ENCODE data around the gene FARSB.
"Not testable (repeated sequence)": the region's sequence is repeated elsewhere in the genome, so short reads cannot be mapped to it uniquely, and the experiment has no call there.

FARSB gene

DNA sequence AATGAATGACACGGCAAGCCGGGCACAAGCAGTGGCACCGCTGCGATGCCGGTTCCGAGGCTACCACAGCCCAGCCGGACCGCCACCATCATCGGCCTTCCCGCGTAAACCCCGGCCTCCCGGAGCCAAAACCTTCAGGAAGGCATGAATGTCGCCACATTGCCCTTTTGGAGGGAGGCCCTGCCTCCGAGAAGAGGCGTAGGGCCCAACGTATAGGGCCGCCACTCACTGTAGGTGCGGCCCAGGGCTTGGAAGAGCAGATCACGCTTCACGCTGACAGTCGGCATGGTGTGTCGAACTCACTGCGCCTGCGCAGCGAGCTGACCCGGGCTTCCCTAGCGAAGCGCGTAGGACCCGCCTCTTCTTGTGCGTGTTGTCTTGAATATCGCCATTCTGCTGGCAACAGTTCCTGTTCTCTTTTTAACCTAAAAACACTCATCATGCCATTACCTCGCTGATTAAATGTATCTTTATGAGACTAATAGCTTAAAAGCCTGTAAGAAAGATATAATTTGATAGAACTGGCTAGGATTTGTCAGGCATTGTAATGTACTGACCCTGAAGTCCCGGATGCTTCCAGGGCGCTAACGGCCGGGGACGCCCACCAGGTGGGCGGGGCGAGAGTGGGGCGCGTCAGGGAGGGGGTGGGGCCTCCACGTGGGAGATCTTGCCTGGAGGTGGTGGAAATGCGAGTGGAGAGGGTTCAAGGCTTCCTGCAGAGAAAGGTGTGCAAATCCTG is at the start of gene FARSB:
Gene FARSB, minus strand, starts transcription at position 306 of the 739 bp plus-strand sequence. Its CDS starts 19 bp downstream, at position 287.
- DNase-seq = peak; percentile 90

DNA sequence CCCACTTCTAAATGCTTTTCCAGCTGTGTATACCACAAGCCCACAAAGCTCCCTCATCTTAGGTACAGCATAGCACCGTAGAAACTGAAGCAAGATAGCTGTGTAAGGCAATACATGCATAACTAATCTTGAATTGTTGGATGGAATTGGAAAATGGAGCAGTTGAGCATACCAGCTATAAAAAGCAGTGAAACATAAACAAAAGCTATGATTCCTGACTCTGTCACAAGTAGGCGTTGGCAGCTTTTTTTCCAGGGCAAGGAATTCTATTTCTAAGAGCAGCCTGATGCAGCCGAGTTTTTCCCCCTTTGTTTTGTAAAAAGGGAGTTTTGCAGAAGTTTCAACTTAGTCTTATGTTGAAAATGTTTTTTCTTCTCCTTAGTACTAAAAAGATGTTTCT is 48.0 kb upstream of the FARSB start:
- no peak for DNase-seq

DNA sequence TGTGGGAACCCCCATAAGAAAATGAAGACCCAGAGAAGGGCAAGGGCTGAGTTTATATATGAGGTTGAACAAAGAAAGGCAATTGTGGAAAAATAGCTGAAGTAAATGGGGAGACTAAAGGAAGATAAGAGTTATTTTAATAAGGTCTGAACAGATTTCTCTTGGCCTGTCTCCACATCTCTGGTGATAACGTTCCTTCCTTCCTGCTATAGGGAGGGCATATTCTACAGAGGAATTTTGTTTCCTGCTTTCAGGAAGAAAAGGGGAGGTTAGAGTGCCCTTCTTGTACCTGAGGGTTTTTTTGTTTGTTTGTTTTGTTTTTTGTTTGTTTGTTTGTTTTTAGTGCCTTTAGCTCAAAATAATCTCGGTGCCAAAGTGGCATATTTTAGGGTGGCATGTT is 47.2 kb upstream of the FARSB start:
- DNase-seq = no peak

DNA sequence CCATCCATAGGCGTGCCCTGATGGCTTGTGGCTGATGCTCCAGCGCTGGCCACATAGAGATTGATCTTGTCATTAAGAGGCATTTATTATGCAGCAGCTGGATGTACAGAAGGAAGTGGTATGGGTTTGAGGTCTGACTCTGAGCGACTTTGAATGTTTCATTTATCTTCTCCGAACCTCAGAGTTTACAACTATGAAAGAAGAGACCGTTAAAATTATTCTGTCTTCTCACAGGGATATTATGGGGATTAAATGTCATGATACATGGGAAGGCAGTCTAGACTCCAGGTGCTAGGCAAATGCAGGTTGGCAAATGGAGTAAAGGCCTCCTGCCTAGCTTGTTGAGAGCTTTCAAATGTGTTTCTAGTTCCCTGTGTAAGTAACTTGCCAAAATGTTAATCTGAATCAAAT is 45.8 kb upstream of the FARSB start:
- DNase-seq = no peak

DNA sequence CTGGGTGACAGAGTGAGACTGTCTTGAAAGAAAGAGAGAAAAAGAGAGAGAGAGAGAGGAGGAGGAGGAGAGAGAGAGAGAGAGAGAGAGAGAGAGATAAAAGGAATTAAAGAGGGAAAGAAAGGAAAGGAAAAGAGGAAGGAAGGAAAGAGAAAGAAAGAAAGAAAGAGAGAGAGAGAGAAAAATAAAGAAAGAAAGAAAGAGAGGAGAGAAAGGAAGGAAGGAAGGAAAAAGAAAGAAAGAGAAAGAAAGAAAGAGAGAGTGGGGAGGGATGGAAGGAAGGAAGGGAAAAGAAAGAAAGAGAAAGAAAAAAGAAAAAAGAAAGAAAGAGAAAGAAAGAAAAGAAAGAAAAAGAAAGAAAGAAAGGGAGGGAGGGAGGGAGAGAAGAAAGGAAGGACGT is 45.3 kb upstream of the FARSB start:
- no peak for DNase-seq

DNA sequence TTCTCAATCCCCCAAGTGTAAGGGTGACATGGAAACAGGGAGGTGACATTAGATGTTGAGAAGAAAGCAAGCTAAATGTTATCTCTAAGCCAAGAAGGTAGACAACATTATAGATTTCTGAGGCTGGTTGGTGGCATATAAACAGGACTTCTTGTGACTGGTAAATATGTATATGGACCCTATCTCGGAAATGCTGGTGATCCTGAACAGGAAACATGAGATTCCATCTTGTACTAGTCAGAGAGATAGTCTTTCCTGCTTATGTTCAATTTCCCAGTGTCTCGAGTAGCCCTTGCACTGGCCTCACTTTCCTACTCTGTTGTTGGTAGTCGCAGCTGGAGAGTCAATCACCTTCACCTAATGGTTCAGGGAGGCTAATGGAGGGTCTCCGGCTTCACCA is 42.4 kb upstream of the FARSB start:
- no peak for DNase-seq

DNA sequence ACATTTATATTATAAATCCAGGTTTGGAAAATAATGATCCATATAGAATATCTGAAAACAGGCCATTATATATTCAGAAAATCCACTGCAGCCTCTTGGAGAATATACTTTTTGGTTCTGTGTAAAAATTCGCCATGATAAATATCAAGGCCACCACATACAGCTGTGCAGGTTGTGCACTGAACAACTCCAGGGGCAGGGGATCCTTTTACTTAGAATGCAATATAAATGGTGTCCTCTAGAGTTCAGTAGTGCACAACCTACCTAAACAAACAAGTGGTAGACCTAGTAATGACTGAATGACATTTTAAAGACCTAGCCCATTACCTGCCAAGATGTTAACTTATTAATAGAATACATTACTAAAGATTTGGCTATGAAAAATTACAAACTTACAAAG is 37.9 kb upstream of the FARSB start:
- DNase-seq = no peak

DNA sequence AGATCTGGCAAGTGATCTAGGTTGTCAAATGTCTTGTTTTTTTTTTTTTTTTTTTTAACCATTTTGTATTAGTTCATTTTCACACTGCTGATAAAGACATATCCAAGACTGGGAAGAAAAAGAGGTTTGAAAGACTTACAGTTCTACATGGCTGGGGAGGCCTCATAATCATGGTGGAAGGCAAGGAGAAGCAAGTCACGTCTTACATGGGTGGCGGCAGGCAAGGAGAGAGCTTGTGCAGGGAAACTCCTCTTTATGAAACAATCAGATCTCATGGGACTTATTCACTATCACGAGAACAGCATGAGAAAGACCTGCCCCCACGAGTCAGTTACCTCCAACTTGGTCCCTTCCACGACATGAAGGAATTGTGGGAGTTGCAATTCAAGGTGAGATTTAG is 37.5 kb upstream of the FARSB start:
- not testable (repeated sequence) for DNase-seq

DNA sequence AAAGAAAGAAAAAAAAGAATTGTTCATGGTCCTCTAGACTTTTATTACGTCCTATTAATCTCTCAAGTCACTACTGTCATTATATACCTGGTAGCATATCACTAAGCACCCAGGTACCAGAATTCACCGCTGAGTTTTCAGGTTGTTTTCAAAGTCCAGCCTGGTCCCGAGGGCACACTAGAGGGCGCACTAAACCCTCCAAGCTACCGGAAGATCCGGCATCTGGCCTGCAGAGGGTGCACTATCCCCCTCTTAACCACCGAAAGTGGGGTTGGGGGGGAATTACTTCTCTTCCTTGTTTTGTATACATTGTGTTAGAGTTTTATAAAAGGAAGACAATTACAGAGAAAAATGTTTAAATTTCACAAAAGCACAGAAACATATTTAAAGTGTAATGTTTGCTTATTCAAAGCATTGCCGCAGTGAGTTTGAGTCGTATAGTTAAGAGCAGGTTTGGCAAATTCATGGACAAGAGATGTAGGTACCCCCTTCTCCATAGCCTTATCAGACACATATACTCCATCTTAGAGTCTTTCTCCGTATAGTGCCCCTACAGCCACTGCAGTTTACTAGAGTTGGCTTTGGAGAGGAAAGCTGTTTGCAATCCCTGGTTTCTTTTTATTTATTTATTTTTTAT is 34.8 kb upstream of the FARSB start:
- peak; percentile 60 for DNase-seq

DNA sequence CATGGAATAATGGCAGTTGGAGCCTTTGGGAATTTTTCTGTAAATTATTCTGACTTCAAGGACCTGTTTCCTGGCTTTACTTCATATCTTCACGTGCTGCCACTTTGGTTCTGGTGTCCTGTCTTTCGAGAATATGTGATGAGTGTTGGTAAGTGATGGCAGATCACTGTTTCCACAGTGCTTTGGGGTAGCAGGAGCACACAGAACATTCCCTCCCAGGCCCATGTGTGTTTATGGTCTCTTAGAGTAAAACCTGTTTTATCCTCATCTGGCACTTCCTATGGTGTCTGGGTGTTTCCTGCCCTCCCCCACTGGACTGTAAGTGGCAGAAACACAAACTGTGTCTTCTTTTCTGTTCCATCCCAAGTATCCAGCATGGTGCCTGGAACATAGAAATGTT is 33.4 kb upstream of the FARSB start:
- no peak for DNase-seq

DNA sequence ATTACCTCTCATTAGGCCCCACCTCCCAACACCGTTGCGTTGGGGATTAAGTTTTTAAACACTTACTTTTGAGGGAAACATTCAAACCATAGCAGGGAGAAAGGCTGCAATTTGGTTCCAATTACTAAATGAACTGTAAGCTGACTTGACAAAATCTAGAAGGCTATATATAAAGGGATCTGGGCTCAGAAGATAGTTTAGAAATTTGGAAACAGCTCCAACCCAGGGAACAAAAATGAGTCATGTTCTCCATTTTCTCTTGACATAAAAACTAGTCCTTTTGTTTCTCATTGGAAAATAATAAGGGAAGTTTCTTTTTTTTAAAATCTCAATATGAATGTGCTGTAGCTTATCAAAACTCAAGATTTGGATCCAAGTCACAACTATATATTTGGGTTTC is 33.0 kb upstream of the FARSB start:
- no peak for DNase-seq

DNA sequence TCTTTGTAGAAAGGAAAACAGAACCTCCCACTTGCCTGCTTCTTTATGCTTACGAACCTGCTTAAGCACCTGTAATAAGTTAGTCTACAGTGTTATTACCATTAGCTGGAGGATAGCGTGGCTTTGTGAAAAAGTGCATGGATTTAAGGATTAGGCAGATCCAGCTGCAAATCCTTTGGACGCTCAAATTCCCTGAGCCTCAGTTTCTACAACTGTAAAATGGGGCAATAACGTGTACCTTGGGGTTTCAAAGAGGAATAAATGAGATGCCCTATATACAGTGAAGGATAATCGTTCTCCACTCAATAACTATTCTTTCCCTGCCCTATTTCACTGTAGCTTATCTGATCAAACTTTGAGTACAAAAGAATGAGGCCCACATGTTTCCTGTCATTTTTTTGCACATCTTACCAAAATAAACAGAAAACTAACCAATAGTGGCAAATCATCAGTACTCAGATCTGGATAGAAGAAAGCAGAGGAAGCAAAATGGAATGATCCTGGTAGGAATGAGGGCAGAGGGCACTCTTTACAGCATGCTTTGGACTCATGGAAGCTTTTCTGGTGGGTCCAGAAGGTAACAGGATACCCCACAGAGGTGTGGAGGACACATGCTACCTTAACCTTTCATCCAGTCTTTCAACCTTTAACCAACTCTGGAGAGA is 30.3 kb upstream of the FARSB start:
- no peak for DNase-seq

DNA sequence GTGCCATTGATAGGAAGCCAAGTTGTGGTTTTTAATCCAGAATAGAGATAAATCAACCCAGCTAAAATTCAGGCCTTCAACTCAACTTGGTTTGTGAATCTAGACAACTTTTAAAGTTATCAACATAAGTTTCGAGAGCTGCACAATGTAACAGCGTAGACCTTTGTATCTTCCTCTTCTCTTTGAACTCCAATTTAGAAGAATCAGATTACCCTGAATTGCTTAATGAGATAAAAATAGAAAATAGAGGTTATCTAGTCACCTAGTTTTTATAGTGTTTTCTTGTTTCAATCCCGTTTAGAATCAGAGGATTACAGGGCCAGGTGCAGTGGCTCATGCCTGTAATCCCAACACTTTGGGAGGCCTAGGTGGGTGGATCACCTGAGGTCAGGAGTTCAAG is 27.9 kb upstream of the FARSB start:
- no peak for DNase-seq

DNA sequence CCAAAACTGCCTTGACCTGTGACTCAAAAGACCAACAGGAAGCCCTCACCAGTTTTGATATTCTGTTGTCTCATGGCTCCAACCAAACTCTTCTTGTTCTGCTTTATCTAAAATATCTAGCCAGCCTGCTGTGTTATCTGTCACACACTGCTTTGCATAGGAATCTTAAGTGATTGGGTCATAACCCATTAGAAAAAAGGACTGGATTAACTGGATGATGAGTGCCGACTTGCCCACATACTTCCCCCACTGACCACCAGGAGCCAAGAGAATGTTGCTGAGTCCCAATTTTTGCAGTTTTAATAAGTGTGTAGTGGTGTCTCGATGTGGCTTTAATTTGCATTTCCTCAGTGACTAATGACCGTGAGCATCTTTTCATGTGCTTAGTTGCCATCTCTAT is 22.1 kb upstream of the FARSB start:
- DNase-seq = no peak

DNA sequence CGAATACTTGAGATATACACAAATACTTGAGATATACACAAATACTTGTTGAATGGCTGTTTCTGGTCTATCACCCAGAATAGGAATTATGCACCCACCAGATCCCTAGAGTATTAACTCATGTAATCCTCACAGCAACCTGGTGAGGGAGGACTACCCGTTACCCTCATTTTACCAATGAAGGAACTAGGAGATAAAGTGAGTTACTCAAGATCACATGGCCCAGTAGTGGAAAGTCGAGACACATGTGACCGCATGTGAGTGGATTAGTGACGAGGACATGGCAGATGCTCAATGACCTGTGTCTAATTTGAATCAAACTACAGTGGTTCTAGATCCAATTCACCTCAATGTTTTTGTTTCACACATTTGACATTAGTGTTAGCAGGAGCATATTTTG is 18.0 kb upstream of the FARSB start:
- no peak for DNase-seq

DNA sequence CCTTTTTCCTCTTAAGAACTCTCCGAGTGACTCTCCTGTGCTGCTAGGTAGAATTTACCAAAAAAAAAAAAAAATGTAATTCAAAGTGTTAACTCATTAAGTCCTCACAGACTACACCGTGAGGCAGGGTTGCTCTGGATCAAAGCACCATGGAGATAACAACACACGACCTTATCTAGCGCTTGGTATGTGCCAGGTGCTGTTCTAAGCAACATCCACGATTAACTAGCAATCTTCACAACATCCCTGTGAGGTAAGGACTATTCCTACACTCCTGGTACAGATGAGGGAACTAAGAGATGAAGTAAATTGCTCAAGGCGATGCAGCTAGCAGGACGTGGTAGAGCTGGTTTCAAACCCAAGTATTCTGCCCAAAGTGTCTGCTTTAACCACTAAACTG is 17.4 kb upstream of the FARSB start:
- DNase-seq = no peak

DNA sequence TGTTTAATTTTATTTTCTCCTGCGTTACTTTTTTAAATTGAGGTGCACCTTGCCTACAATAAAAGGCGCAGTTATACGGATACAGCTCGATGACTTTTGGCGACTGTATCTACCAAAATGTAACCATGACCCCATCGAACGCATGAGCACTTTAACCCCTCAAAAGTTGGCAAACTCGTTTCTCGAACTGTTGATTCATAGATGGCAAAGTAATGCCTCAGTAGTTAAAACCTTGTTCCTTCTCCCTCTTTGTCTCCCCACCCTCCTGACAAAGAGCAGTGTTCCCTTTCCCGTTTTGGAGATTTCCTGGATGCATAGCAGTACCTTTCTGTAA is 16.1 kb upstream of the FARSB start:
- no peak for DNase-seq

DNA sequence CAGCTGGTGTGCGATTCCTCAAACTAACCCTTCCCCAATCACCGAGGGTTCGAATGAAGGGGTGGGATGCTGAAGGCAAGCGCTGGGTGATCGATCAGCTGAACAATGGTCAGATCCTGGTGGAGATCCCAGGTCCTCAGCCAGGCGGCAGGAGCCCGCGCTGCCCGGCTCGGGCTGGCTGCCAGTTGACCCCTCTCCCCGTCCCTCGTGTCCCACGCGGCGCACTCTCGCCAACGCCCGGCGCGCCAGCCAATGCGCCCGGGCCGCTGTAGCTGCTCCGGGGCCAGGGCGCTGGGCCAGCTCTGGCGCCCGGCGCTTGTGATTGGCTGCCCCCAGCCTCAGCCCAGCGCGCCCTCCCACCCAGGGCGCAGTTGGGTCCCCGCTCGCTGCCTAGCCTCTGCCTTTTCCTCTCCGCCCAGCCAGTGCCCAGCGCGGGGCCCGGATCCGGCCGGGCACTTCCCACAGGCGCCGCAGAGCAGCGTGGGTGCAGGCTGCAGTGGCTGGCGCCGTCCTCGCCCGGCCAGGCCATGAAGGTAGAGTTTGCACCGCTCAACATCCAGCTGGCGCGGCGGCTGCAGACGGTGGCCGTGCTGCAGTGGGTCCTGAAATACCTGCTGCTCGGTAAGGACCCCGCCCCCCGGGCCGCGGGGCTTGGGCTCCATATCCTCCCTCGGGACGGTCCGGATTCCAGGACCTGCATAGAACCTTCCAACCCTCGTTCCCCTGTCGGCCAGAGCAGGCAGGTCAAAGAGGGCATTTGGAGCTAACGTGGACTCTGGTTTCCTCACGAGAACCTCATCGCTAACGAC is 15.6 kb upstream of the FARSB start, which contains the start of gene MOGAT1:
Gene MOGAT1, plus strand, starts transcription at position 400 of the 809 bp plus-strand sequence. Its CDS starts 128 bp downstream, at position 528.
- no peak for DNase-seq

DNA sequence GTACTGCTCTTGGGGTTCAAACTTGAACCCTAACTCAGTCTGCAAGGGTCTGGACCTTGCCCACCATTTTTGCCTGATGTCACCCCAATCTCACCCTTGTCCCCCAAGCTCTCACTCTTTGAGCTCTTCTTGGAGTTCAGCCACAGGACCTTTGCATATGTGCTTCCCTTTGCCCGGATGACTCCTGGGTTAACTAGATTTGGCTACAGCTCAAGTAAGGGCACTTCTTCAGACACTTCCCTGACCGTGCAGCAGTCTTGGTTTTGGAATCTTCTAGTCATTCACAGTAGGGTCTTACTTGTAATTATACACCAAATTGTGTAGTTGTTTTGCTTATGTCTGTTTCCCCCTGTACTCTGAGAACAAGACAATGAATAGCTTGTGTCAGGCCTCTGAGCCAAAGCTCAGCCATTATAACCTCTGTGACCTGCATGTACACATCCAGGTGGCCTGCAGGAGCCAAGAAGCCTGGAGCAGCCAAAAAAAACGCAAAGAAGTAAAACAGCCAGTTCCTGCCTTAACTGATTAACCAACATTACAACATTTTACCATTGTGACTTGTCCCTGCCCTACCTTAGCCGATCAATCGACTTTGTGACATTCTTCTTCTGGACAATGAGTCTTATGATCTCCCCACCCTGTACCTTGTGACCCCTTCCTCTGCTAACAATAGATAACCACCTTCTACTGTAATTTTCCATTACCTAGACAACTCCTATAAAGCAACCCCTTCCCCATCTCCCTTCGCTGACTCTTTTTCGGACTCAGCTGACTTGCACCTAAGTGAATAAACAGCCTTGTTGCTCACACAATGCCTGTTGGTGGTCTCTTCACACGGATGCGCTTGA is 14.5 kb upstream of the FARSB start:
- no peak for DNase-seq

DNA sequence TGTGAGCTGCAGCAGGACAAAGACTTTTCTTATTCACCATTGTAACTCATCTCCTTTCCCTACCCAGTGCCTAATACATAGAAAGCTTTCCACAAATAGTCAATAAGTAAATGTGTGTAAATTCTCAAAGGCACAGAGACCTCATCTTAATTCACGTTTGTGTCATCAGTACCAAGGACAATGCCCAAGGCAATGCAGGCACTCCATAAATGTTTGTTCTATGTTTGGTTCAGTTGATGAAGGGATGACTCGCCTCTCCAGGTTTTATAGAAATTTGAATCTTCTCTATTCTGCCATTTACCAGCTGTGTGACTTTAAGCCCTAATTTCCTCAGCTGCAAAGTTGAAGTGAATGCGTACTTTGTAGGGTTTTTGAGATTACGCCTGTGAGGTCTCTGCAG is 13.5 kb upstream of the FARSB start:
- no peak for DNase-seq

DNA sequence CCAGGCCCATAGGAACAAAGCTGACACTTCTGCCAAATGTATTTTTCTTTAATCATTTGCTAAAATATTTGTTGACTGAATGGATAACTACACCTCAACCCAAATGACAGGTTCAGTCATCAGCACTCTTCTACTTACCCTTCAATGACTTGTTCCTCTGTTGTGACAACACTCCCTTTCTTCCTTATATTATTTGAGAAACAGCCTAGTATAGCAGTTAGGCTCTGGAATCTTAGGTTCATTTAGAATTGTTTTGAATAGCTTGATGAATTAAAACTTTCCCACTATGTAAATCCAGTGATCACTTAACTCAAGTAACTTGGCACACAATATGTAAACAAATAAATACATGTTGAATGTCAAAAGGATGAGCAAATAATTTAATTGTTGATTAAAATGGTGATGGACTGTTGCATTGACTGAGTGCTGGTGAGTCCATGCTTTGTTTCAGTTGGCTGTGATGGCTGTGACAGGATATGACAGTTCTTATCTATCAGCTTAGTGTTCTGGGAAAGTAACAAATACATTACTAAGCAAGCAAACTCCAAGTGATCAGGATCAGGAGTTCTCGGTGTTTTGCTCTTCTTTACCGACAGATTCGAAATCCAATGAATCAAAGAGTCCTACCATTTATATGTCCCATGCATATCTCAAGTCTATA is 12.7 kb upstream of the FARSB start:
- DNase-seq = no peak

DNA sequence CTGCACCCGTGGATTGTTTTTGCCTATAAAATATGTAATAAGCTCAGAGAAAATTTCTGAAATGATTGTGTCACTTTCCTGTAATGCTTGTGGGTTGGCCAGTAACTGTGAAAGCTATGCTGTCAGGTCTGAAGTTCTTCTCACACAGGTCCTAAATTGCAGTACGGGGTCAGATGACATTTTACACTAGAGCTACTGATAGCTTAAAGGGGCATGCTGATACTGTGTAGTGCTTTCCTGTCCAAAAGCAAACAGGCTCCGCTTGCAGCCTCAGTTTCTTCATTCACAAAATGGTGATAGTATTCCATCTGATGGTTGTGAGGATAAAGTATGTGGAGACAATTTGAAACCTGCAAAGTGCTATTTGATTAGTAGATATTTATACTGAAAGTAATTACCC is 7.6 kb upstream of the FARSB start:
- no peak for DNase-seq
